Globus pallidus (tissue), 1 donor: ENCODE data around the gene MBD3.

Experiments
- DNase-seq: peaks from one replicate; pipeline ENCODE4 v3.0.0-alpha.2; 2015; ENCODE audit warnings: low spot score

MBD3 gene

GRCh38 chr19:1598777-1599459 is 6.3 kb upstream of the MBD3 start:
- no peak for DNase-seq

- no peak for DNase-seq
Observed at GRCh38 chr19:1593501-1593772, 772 bp upstream of the MBD3 start.

GRCh38 chr19:1592024-1592754 is 476 bp downstream of the MBD3 start:
- peak; percentile 86 for DNase-seq

- DNase-seq = no peak
Observed at GRCh38 chr19:1591421-1592023, 1.1 kb downstream of the MBD3 start.

- DNase-seq = no peak
Observed at GRCh38 chr19:1590641-1591397, 1.8 kb downstream of the MBD3 start.

GRCh38 chr19:1587872-1588271 is 4.8 kb downstream of the MBD3 start:
- no peak for DNase-seq

- DNase-seq = no peak
Observed at GRCh38 chr19:1585243-1585580, 7.5 kb downstream of the MBD3 start.

- no peak for DNase-seq
Observed at GRCh38 chr19:1584500-1585242, 8.0 kb downstream of the MBD3 start.

GRCh38 chr19:1582201-1582600 is 10.5 kb downstream of the MBD3 start:
- no peak for DNase-seq

GRCh38 chr19:1580957-1581356 is 11.7 kb downstream of the MBD3 start:
- no peak for DNase-seq

GRCh38 chr19:1580382-1580781 is 12.3 kb downstream of the MBD3 start:
- DNase-seq = no peak

GRCh38 chr19:1579222-1579621 is 13.4 kb downstream of the MBD3 start:
- no peak for DNase-seq

GRCh38 chr19:1577929-1578618 is 14.6 kb downstream of the MBD3 start:
- no peak for DNase-seq

- DNase-seq = no peak
Observed at GRCh38 chr19:1577090-1577928, 15.4 kb downstream of the MBD3 start.

- no peak for DNase-seq
Observed at GRCh38 chr19:1576242-1577089, 16.2 kb downstream of the MBD3 start.

- no peak for DNase-seq
Observed at GRCh38 chr19:1575323-1576241, 17.1 kb downstream of the MBD3 start.

- DNase-seq = no peak
Observed at GRCh38 chr19:1574354-1575136, 18.1 kb downstream of the MBD3 start.

GRCh38 chr19:1572795-1573194 is 19.9 kb downstream of the MBD3 start:
- DNase-seq = no peak
